Activated naive CD4-positive, alpha-beta T cell treated with Interleukin-2 at 50 U/mL for 16 hours (primary cell): ENCODE measurements around the gene RPS15.

Experiments
- DNase-seq: peaks from one replicate; pipeline ENCODE4 v3.0.0-alpha.2; 2020

Gene RPS15

GRCh38 chr19:1455002-1455335 is 16.8 kb downstream of the RPS15 start:
- DNase-seq = no peak

DNA sequence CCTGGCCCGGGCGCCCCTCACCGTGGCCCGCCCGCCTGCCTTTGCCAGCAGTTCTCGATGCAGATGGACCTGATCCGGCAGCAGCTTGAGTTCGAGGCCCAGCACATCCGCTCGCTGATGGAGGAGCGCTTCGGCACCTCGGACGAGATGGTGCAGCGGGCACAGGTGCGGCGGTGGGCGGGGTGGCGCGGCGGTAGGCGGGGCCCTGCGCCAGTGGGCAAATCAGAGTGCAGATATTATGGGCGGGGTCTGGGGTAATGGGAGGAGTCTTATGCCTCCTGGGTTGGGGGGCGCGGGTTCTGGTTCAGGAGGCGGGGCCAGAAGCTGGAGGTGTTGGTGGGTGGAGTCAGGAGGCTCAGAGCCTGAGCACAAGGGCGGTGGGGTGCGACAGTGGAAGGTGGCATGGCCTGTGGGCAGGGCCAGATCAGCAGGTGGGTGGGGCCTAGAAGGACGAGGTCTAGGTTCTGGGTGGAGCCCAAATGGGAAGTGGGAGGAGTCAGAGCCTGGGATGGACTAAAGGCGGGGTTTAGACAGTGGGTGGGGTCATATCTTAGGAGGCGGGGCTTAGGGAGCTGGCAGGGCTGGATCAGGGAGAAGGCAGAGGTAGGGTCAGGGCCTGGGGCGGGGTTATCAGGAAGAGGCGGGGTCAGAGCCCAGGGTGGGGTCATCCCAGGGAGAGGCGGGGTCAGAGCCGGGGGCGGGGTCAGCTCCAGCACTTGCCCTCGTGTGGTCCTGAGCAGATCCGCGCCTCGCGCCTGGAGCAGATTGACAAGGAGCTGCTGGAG is 17.3 kb downstream of the RPS15 start:
- DNase-seq = peak; percentile 54

DNA sequence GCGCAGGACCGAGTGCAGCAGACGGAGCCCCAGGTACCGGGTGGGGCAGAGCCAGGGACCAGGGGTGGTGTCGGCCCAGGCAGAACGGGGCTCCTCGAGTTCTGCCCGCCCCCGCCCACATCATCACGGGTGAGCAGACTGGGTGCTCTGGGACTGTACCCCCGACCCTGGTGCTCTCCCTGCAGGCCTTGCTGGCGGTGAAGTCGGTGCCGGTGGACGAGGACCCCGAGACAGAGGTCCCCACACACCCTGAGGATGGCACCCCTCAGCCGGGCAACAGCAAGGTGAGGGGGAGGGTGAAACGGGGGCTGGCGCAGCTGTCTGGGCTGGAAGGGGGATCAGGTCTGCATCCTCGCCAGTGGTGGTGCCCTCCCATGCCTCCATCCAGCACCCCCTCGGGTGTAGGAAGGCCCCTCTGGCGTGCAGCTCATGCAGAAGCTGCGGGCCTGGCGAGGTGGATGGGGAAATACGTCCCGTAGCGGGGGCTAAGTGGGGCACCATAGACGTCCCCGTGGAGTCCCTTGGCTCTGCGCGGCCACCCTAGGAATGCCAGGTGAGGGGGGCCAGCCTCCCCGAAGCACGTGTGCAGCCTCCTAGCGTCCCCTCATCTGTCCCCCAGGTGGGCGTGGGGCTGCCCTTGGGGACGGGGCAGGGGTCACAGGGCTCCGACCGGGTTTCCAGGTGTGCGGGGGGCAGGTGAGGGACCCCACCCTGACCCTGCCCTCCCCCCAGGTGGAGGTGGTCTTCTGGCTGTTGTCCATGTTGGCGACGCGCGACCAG is 18.1 kb downstream of the RPS15 start:
- no peak for DNase-seq

GRCh38 chr19:1457031-1457739 is 19.0 kb downstream of the RPS15 start:
- no peak for DNase-seq

- no peak for DNase-seq
Measured at GRCh38 chr19:1457892-1458291, 19.7 kb downstream of the RPS15 start.

- DNase-seq = no peak
Measured at GRCh38 chr19:1459479-1459878, 21.3 kb downstream of the RPS15 start.

- DNase-seq = no peak
Measured at GRCh38 chr19:1460033-1460995, 22.1 kb downstream of the RPS15 start.

DNA sequence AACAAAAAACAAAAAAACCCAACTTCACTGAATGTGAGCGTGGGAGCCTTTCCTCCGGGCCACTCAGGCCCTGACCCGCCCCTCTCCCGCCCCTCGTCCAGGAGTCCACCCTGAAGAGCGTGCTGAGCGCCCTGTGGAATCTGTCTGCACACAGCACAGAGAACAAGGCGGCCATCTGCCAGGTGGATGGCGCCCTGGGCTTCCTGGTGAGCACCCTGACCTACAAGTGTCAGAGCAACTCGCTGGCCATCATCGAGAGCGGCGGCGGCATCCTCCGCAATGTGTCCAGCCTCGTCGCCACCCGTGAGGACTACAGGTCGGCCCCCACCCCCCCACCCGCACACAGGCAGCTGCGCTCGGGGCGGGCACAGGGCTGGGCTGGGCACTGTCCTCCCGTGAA is 23.7 kb downstream of the RPS15 start:
- DNase-seq = no peak

- peak; percentile 46 for DNase-seq
Measured at GRCh38 chr19:1465191-1466016, 27.2 kb downstream of the RPS15 start.

DNA sequence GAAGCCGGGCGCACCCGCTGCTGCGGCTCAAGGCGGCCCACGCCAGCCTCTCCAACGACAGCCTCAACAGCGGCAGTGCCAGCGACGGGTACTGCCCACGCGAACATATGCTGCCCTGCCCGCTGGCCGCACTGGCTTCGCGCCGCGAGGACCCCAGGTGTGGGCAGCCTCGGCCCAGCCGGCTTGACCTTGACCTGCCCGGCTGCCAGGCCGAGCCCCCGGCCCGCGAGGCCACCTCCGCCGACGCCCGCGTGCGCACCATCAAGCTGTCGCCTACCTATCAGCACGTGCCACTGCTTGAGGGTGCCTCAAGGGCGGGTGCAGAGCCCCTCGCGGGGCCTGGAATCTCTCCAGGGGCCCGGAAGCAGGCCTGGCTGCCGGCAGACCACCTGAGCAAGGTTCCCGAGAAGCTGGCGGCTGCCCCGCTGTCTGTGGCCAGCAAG is 27.8 kb downstream of the RPS15 start:
- DNase-seq = no peak

DNA sequence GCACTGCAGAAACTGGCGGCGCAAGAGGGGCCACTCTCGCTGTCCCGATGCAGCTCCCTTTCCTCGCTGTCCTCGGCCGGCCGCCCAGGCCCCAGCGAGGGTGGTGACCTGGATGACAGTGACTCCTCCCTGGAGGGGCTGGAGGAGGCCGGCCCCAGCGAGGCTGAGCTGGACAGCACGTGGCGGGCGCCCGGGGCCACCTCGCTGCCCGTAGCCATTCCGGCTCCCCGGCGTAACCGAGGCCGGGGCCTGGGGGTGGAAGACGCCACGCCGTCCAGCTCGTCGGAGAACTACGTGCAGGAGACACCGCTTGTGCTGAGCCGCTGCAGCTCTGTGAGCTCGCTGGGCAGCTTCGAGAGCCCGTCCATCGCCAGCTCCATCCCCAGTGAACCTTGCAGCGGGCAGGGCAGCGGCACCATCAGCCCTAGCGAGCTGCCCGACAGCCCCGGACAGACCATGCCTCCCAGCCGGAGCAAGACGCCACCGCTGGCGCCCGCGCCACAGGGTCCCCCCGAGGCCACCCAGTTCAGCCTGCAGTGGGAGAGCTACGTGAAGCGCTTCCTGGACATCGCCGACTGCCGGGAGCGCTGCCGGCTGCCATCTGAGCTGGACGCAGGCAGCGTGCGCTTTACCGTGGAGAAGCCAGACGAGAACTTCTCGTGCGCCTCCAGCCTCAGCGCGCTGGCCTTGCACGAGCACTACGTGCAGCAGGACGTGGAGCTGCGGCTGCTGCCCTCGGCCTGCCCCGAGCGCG is 28.4 kb downstream of the RPS15 start:
- DNase-seq = no peak

GRCh38 chr19:1467215-1467489 is 29.0 kb downstream of the RPS15 start:
- DNase-seq = no peak

DNA sequence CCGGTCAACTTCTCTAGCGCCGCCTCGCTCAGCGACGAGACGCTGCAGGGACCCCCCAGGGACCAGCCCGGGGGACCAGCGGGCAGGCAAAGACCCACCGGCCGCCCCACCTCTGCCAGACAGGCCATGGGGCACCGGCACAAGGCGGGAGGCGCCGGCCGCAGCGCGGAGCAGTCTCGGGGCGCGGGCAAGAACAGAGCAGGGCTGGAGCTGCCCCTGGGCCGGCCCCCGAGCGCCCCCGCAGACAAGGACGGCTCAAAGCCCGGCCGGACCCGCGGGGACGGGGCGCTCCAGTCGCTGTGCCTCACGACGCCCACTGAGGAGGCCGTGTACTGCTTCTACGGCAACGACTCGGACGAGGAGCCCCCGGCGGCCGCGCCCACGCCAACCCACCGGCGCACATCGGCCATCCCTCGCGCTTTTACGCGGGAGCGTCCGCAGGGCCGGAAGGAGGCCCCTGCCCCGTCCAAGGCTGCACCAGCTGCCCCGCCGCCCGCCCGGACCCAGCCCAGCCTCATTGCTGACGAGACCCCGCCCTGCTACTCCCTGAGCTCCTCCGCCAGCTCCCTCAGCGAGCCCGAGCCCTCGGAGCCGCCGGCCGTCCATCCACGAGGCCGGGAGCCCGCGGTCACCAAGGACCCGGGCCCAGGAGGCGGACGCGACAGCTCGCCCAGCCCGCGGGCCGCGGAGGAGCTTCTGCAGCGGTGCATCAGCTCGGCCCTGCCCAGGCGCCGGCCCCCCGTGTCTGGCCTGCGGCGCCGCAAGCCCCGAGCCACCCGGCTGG is 29.5 kb downstream of the RPS15 start:
- DNase-seq = no peak

- DNase-seq = no peak
Measured at GRCh38 chr19:1468274-1468820, 30.2 kb downstream of the RPS15 start.

DNA sequence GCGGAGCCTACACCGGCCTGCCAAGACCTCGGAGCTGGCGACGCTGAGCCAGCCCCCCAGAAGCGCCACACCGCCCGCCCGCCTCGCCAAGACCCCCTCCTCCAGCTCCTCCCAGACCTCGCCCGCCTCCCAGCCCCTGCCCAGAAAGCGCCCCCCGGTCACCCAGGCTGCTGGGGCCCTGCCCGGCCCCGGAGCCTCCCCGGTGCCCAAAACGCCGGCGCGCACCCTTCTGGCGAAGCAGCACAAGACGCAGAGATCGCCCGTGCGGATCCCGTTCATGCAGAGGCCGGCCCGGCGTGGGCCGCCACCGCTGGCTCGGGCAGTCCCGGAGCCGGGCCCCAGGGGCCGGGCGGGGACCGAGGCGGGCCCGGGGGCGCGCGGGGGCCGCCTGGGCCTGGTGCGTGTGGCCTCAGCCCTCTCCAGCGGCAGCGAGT is 30.6 kb downstream of the RPS15 start:
- DNase-seq = peak; percentile 46

DNA sequence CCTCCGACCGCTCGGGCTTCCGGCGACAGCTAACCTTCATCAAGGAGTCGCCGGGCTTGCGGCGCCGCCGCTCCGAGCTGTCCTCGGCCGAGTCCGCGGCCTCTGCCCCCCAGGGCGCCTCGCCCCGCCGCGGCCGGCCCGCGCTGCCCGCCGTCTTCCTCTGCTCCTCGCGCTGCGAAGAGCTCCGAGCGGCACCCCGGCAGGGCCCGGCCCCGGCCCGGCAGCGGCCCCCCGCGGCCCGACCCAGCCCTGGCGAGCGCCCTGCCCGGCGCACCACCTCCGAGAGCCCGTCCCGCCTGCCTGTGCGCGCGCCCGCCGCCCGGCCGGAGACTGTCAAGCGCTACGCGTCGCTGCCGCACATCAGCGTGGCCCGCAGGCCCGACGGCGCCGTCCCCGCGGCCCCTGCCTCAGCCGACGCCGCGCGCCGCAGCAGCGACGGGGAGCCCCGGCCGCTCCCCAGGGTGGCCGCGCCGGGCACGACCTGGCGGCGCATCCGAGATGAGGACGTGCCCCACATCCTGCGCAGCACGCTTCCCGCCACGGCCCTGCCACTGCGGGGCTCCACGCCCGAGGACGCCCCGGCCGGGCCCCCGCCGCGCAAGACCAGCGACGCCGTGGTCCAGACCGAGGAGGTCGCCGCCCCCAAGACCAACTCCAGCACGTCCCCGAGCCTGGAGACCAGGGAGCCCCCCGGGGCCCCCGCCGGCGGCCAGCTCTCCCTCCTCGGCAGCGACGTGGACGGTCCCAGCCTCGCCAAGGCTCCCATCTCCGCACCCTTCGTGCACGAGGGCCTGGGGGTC is 31.3 kb downstream of the RPS15 start:
- no peak for DNase-seq

- DNase-seq = no peak
Measured at GRCh38 chr19:1470055-1470304, 31.8 kb downstream of the RPS15 start.

GRCh38 chr19:1470305-1471009 is 32.3 kb downstream of the RPS15 start:
- DNase-seq = peak; percentile 81
